Neural crest cell (in vitro differentiated cells): Measurements from ENCODE around the gene FAM118A. TPM values are rescaled to one million over a fixed set of nuclear protein-coding genes. Genes with fewer than 3 reads are reported as not detected.

Experiments used
- DNase-seq: peaks from one replicate; pipeline ENCODE4 v3.0.0; 2021; ENCODE audit warnings: low read depth, mixed read lengths, low spot score
- H3K27ac Mint-ChIP-seq: one replicate; pipeline ENCODE4 v1.8.0; 2021; ENCODE audit warnings: mild to moderate bottlenecking, mixed read lengths; ENCODE audit not compliant: unreplicated experiment
- H3K27me3 Mint-ChIP-seq: 2 replicates; pipeline ENCODE4 v1.8.0; 2021; ENCODE audit warnings: low read depth, mild to moderate bottlenecking, mixed read lengths
- H3K36me3 Mint-ChIP-seq: 2 replicates; pipeline ENCODE4 v1.8.0; 2021; ENCODE audit warnings: low read depth, mild to moderate bottlenecking, mixed read lengths
- H3K4me1 Mint-ChIP-seq: 2 replicates; pipeline ENCODE4 v1.8.0; 2021; ENCODE audit warnings: mixed read lengths
- H3K4me3 Mint-ChIP-seq: one replicate; pipeline ENCODE4 v1.8.0; 2021; ENCODE audit warnings: mild to moderate bottlenecking, mixed read lengths
- H3K9me3 Mint-ChIP-seq: 2 replicates; pipeline ENCODE4 v1.8.0; 2021; ENCODE audit warnings: mixed read lengths
- total RNA-seq: library from RNA; stranded (reverse); gene quantifications from 2 replicates; pipeline ENCODE4 v1.2.1, GENCODE V29; 2021
- TF ChIP-seq, protein P1 (sequence below): fragments of 200-600 bp; sonication (generic); conservative IDR thresholded peaks from 2 replicates; pipeline ENCODE4 v1.5.0; 2021; ENCODE audit warnings: antibody characterized with exemption, mild to moderate bottlenecking

The FAM118A gene
- total RNA-seq, 1 donor from 2014 or later = 60.7 TPM

DNA sequence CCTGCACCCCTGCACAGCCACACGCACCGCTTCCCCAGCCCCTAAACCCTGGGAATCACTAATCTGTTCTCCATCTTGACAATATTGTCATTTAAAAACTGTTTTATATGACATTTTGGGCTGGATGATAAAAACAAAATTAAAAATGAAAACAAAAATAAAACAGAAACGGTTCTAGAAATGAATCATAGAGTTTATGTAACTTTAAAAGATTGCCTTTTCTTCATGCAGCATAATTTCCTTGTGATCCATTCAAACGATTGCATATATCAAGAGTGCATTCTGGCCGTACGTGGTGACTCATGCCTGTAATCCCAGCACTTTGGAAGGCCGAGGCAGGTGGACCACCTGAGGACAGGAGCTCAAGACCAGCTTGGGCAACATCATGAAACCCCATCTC, 6.6 kb upstream of the FAM118A start:
- Mint-ChIP-seq H3K27me3 (no peaks in the 10 kb centered on the region), H3K36me3 (no peaks in the 10 kb centered on the region), H3K27ac (no peak overlapping the region), H3K9me3 (no peaks in the 10 kb centered on the region), H3K4me3 (no peak overlapping the region), H3K4me1 (peaks cover 3% of the 10 kb centered on the region)
- DNase-seq = no peak
- TF ChIP-seq, protein P1, sequence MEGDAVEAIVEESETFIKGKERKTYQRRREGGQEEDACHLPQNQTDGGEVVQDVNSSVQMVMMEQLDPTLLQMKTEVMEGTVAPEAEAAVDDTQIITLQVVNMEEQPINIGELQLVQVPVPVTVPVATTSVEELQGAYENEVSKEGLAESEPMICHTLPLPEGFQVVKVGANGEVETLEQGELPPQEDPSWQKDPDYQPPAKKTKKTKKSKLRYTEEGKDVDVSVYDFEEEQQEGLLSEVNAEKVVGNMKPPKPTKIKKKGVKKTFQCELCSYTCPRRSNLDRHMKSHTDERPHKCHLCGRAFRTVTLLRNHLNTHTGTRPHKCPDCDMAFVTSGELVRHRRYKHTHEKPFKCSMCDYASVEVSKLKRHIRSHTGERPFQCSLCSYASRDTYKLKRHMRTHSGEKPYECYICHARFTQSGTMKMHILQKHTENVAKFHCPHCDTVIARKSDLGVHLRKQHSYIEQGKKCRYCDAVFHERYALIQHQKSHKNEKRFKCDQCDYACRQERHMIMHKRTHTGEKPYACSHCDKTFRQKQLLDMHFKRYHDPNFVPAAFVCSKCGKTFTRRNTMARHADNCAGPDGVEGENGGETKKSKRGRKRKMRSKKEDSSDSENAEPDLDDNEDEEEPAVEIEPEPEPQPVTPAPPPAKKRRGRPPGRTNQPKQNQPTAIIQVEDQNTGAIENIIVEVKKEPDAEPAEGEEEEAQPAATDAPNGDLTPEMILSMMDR = no peak

DNA sequence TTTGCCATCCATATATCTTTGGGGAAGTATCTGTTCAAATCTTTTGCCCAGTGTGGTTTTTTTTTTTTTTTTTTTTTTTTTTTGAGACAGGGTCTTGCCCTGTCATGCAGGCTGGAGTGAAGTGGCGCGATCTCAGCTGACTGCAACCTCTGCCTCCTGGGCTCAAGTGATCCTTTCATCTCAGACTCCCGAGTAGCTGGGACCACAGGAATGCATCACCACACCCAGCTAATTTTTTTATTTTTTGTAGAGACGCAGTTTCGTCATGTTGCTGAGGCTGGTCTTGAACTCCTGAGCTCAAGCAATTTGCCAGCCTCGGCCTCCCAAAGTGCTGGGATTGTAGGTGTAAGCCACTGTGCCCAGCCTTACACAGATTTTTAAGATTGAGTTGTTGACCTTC, 4.8 kb upstream of the FAM118A start:
- Mint-ChIP-seq H3K4me1 (peaks cover 14% of the 10 kb centered on the region), H3K9me3 (no peaks in the 10 kb centered on the region), H3K36me3 (no peaks in the 10 kb centered on the region), H3K4me3 (no peak overlapping the region), H3K27ac (no peak overlapping the region), H3K27me3 (no peaks in the 10 kb centered on the region)
- DNase-seq = no peak
- TF ChIP-seq, protein P1 = no peak

DNA sequence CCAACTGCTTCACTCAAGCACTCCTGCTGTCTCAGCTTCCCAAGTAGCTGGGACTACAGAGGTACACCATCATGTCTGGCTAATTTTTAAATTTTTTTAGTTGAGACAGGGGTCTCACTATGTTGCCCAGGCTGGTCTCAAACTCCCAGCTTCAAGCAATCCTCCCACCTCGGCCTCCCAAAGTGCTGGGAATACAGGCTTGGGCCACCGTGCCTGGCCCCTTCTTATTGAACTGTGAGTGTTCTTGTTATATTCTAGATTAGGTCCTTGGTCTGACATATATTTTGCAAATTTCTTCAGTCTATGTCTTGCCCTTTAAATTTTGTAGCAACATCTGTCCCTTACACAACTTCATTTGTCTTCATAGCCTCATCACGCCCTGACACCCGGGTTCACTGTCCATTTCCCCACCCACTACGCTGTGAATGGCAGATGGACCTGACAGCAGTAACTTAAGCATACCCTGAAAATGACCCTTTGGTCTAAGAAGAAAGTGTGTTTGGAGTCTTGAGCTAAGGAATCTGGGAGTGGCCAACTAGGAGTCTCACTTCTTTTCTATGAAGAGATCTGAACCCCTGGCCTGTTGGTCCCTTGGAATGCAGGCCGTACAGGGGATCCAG, 4.2 kb upstream of the FAM118A start:
- H3K36me3 Mint-ChIP-seq = no peaks in the 10 kb centered on the region
- DNase-seq = no peak
- H3K4me3 Mint-ChIP-seq = peak overlapping the region; percentile 27
- H3K27me3 Mint-ChIP-seq = no peaks in the 10 kb centered on the region
- peaks cover 15% of the 10 kb centered on the region for H3K4me1 Mint-ChIP-seq
- TF ChIP-seq, protein P1 = no peak
- H3K27ac Mint-ChIP-seq = no peak overlapping the region
- no peaks in the 10 kb centered on the region for H3K9me3 Mint-ChIP-seq

DNA sequence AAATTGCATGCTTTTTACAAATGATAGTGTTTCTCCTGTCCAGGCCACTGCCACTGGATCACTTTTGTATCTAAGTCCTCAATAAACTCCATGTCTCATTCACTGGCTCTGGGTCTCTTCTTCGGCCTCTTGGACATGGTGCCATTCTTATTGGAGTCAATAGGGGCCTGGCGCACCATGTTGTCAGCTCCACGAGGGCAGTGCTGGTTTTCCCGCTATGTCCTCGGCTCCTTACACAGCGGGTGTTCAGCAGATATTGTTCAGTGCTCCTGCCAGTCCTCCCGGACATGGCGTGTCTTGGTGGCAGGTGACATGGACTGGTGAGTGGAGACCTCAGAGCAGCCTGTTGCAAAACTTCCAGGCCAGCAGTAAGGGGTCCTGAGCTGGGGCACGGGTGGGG, 3.6 kb upstream of the FAM118A start:
- no peaks in the 10 kb centered on the region for H3K9me3 Mint-ChIP-seq
- peaks cover 21% of the 10 kb centered on the region for H3K4me1 Mint-ChIP-seq
- peak overlapping the region; percentile 27 for H3K4me3 Mint-ChIP-seq
- H3K27ac Mint-ChIP-seq = no peak overlapping the region
- no peaks in the 10 kb centered on the region for H3K36me3 Mint-ChIP-seq
- DNase-seq = no peak
- peaks cover 6% of the 10 kb centered on the region for H3K27me3 Mint-ChIP-seq
- TF ChIP-seq, protein P1 = no peak

DNA sequence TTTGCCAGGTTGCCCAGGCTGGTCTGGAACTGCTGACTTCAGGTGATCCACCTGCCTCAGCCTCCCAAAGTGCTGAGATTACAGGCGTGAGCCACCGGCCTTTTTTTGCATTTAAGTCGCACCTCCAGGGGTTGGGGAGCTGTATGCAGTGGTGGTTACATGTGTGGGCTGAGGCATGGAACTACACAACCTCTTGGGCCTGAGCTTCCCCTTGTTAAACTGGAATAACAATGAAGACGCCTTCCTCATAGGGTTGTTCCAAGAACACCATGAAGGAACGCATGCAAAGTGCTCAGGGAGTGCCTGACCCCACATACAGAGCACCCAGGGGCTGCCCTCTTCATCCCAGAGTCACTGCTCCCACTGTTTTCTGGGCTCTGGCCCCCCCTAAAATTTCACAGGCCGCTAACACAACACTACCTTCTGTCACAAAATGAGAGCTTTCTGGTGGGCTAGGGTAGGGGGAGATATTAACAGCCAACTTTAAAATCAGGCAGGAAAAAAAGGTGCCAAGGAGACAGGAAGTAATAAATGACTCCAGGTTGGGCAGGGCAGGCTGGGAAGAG, 1.3 kb upstream of the FAM118A start:
- peaks cover 6% of the 10 kb centered on the region for H3K27me3 Mint-ChIP-seq
- TF ChIP-seq, protein P1 = no peak
- peaks cover 30% of the 10 kb centered on the region for H3K4me1 Mint-ChIP-seq
- no peaks in the 10 kb centered on the region for H3K36me3 Mint-ChIP-seq
- no peak overlapping the region for H3K27ac Mint-ChIP-seq
- H3K9me3 Mint-ChIP-seq = no peaks in the 10 kb centered on the region
- peak overlapping the region; percentile 78 for H3K4me3 Mint-ChIP-seq
- DNase-seq = no peak
